Erythroblast (primary cell): ENCODE results near the gene ALS2CL.

Experiments
- GATA1 ChIP-seq: IDR thresholded peaks from 2 replicates; pipeline ENCODE4 v1.6.1; 2011; ENCODE audit warnings: low read depth, mild to moderate bottlenecking, control low read depth, low read length, moderate library complexity
- POLR2A ChIP-seq: IDR thresholded peaks from 2 replicates; pipeline ENCODE4 v1.6.1; 2011; ENCODE audit warnings: mild to moderate bottlenecking, low read length

GRCh38 chr3:46668116-46668515, 25.4 kb downstream of the ALS2CL start:
- TF ChIP-seq POLR2A (no peak), GATA1 (no peak)
